Spleen (tissue), 11 donors: ENCODE results near the gene PUS7L. TPM values are rescaled to one million over a fixed set of nuclear protein-coding genes. Genes with fewer than 3 reads are reported as not detected.
"Not testable (repeated sequence)": the region's sequence is repeated elsewhere in the genome, so short reads cannot be mapped to it uniquely, and the experiment has no call there.

Source experiments
- DNase-seq: peaks from one replicate; pipeline ENCODE4 v3.0.0-alpha.2; 2020
- H3K27ac ChIP-seq, 8 donors: fragments of 200-600 bp; sonication (generic) in 7 of 8; 1 replicate in 4 of 8; 2 replicates in 4 of 8; pipeline versions ENCODE4 v1.5.0 to v1.8.0; 2016 to 2021; ENCODE audit warnings: inconsistent platforms in 4 of 8, mild to moderate bottlenecking in 4 of 8, moderate library complexity in 1 of 8
- H3K27me3 ChIP-seq, 7 donors: fragments of 200-600 bp; sonication (generic) in 6 of 7; replicated peaks in 1 of 7; 1 replicate in 4 of 7; 2 replicates in 3 of 7; pipeline versions ENCODE4 v1.5.0 to v1.8.0; 2016 to 2021; ENCODE audit warnings: inconsistent platforms in 3 of 7, mild to moderate bottlenecking in 1 of 7
- H3K36me3 ChIP-seq, 6 donors: fragments of 200-600 bp; sonication (generic) in 5 of 6; 1 replicate in 4 of 6; 2 replicates in 2 of 6; pipeline versions ENCODE4 v1.5.0 to v1.8.0; 2016 to 2021; ENCODE audit warnings: inconsistent platforms in 2 of 6
- H3K4me1 ChIP-seq, 6 donors: fragments of 200-600 bp; sonication (generic) in 5 of 6; 1 replicate in 3 of 6; 2 replicates in 3 of 6; pipeline versions ENCODE4 v1.5.0 to v1.8.0; 2016 to 2021; ENCODE audit warnings: inconsistent platforms in 3 of 6
- H3K4me3 ChIP-seq, 8 donors: fragments of 200-600 bp; sonication (generic) in 7 of 8; 1 replicate in 4 of 8; 2 replicates in 4 of 8; pipeline versions ENCODE4 v1.5.0 to v1.8.0; 2016 to 2021; ENCODE audit warnings: inconsistent platforms in 4 of 8, mild to moderate bottlenecking in 4 of 8, moderate library complexity in 2 of 8
- H3K9me3 ChIP-seq, 8 donors: fragments of 200-600 bp; sonication (generic) in 7 of 8; 1 replicate in 4 of 8; 2 replicates in 4 of 8; pipeline versions ENCODE4 v1.5.0 to v1.8.0; 2016 to 2021; ENCODE audit warnings: inconsistent platforms in 4 of 8
- POLR2A ChIP-seq, 3 donors: fragments of 450-650 bp; IDR thresholded peaks; one replicate each; pipeline ENCODE4 v1.5.1; 2017; ENCODE audit warnings: antibody characterized with exemption in 3 of 3, mild to moderate bottlenecking in 1 of 3
- POLR2AphosphoS5 ChIP-seq, 3 donors: sonication (generic); formaldehyde crosslinking; IDR thresholded peaks; one replicate each; pipeline ENCODE4 v1.5.1; 2017; ENCODE audit warnings: antibody characterized with exemption in 3 of 3
- WGBS, 5 donors: extraction: QIAGEN DNeasy Blood & Tissue Kit in 3 of 5; methylation state at CpG; one replicate each; pipeline versions ENCODE4 v1.1.5 to v1.1.7; 2013 to 2018; 5-methylcytosine and 5-hydroxymethylcytosine counted together
- intact Hi-C: fragments of 100-400 bp; cut with DNase I; formaldehyde crosslinking; loops from one replicate; pipeline ENCODE4 v1.15.0; 2023; ENCODE audit warnings: low total_unique reads
- polyA plus RNA-seq, 3 donors: library from polyadenylated mRNA; stranded (reverse); fragments of 200-250 nt; gene quantifications; one replicate each; pipeline ENCODE4 v1.2.1, GENCODE V29; 2013
- total RNA-seq, 7 donors: library from RNA; depleted of rRNA in 3 of 7; stranded (reverse); fragments of >200 nt in 3 of 7; fragmentation: NEBNext Ultra II Directional in 4 of 7; extraction: Animal tissue kit (Norgen Biotek cat#: 25700) in 4 of 7; gene quantifications; one replicate each; pipeline versions ENCODE4 v1.1.0 to v1.2.1, GENCODE V29; 2016 to 2021
- TF ChIP-seq, protein P1 (sequence below), 11 experiments: fragments of 200-600 bp in 7 of 11; fragments of 450-650 bp in 4 of 11; sonication (generic) in 4 of 11; IDR thresholded peaks in 8 of 11; conservative IDR thresholded peaks in 3 of 11; 1 replicate in 7 of 11; 2 replicates in 4 of 11; pipeline versions ENCODE4 v1.4.0 to v1.8.0; 2016 to 2021; ENCODE audit warnings: antibody characterized with exemption in 11 of 11, inconsistent platforms in 4 of 11, mild to moderate bottlenecking in 1 of 11
- donor health status: healthy with polysubstance abuse.
- donor health status: DM: no; HTN: no; CAD: no; lungs with moderate emphysema.
- donor health status: DM: no; HTN: no; CAD: no.
- donor health status: Bipolar disorder and iron deficiency.
- donor health status: healthy.
- donor health status: DM: no; HTN: no; CAD: no.
- donor health status: DM: yes; HTN: yes; CAD: no.

PUS7L gene
- total and polyA plus RNA-seq, 10 donors: 1.5 to 18.2 (median 13.8) TPM

DNA sequence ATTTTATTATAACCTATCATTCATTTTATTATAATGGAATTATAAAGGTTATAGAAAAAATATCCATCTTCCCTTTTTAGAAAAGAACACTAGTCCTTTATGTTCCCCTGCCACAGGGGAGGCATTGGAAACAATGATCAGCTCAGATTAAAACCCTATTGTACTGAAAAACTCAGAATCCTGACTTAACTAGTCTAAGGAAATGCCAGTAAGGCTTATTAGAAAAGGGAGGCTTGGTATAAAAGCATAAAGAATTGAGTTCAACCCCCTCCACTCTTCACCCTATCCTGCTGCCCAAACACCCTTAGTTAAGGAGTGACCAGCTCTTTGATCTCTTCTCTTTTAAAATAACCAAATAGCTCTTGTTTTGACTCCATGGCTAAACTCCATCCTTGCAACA, 36.0 kb downstream of the PUS7L start:
- no peak for TF ChIP-seq POLR2AphosphoS5 (IDR thresholded peaks at IDR 0.05)
- TF ChIP-seq POLR2A (IDR thresholded peaks at IDR 0.05): no peak
- TF ChIP-seq, protein P1, sequence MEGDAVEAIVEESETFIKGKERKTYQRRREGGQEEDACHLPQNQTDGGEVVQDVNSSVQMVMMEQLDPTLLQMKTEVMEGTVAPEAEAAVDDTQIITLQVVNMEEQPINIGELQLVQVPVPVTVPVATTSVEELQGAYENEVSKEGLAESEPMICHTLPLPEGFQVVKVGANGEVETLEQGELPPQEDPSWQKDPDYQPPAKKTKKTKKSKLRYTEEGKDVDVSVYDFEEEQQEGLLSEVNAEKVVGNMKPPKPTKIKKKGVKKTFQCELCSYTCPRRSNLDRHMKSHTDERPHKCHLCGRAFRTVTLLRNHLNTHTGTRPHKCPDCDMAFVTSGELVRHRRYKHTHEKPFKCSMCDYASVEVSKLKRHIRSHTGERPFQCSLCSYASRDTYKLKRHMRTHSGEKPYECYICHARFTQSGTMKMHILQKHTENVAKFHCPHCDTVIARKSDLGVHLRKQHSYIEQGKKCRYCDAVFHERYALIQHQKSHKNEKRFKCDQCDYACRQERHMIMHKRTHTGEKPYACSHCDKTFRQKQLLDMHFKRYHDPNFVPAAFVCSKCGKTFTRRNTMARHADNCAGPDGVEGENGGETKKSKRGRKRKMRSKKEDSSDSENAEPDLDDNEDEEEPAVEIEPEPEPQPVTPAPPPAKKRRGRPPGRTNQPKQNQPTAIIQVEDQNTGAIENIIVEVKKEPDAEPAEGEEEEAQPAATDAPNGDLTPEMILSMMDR (IDR thresholded peaks at IDR 0.05 in 8 of 11, conservative IDR thresholded peaks at IDR 0.05 in 3 of 11): no peak
- Histone ChIP-seq H3K27ac (no peak overlapping the region), H3K9me3 (no peaks in the 10 kb centered on the region), H3K4me1 (no peaks in the 10 kb centered on the region), H3K36me3 (peaks cover 0 to 18% (median 0%) of the 10 kb centered on the region in 6 donors), H3K27me3 (no peaks in the 10 kb centered on the region), H3K4me3 (no peak overlapping the region)
- intact Hi-C loops: no loop called here
- no peak for DNase-seq

DNA sequence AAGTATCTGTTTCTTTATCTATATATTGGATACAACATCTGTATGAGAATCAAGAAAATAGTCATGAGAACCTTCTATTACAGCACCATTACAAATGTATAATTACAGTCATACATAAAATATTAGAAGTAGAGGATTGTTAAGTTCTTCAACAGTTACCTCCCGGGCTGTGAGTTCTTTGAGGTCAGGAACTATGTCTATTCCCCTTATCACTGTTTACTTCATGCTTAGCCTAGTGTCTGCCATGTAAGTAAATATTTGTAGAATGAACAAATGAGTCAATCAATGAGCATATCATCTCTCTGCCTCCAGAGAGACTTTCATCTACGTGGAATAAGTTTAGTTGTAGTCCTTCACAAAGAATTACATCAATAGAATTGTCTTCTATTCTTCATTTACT, 47.2 kb downstream of the PUS7L start:
- no peak for DNase-seq
- 46 to 68% (median 58%) methylated on average over 2 of the region's 2 CpGs for WGBS, 5 donors
- no peaks in the 10 kb centered on the region for H3K36me3 ChIP-seq

DNA sequence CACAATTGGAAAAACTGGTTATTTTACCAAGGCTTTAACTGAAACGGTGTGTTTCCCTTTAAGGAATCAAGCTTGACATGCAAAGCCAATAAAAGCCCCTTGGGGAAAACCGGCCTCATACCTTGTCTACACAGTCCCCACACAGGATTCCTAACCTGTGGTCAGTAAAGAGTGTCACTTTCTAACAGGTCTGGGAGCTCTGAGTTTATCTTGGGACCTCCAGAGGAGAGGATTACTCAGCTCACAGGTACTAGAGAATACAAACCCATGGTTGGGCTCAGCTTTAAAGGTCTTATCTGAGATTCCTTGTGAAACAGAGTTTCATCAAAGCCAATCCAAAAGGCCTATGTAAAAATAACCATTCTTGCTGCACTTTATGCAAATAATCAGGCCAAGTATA, 54.8 kb downstream of the PUS7L start:
- H3K36me3 ChIP-seq, H3K27ac ChIP-seq, H3K4me3 ChIP-seq, DNase-seq, H3K4me1 ChIP-seq, intact Hi-C loops, H3K27me3 ChIP-seq: not testable (repeated sequence)
- WGBS, 5 donors: 40 to 75% (median 57%) methylated on average over 2 of the region's 2 CpGs
- peaks cover 0 to 23% (median 16%) of the 10 kb centered on the region in 8 donors for H3K9me3 ChIP-seq

More for the DNA sequence above, 47.2 kb downstream of the PUS7L start:
- Histone ChIP-seq H3K27ac (no peak overlapping the region), H3K4me3 (no peak overlapping the region), H3K9me3 (peaks cover 0 to 18% (median 15%) of the 10 kb centered on the region in 8 donors), H3K4me1 (no peaks in the 10 kb centered on the region), H3K27me3 (peaks cover 0 to 23% (median 0%) of the 10 kb centered on the region in 7 donors)
- intact Hi-C loops: no loop called here
- no peak for TF ChIP-seq POLR2AphosphoS5 (IDR thresholded peaks at IDR 0.05)

DNA sequence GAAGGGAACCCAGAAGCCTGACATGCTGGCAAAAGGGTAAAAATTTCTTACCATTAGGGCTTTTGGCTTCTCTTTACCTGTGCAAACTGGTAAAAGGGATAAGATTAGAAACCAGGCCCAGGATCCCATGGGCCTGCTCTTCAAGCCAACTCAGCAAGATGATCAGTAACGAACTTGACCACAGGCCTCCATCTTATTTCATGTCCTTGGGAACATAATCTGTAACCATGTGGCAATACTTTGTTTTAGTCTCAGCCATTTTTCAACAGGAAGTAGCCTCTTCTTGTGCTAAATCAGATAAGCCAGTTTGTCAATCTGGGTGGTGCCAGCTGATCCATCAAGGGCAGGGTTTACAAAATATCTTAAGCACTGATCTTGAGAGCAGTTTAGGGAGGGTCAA, 57.4 kb downstream of the PUS7L start:
- H3K4me1 ChIP-seq, H3K9me3 ChIP-seq, intact Hi-C loops, H3K36me3 ChIP-seq, DNase-seq, H3K4me3 ChIP-seq, H3K27me3 ChIP-seq, H3K27ac ChIP-seq: not testable (repeated sequence)
- WGBS, 5 donors: 54 to 72% (median 67%) methylated on average over 1 of the region's 1 CpG

DNA sequence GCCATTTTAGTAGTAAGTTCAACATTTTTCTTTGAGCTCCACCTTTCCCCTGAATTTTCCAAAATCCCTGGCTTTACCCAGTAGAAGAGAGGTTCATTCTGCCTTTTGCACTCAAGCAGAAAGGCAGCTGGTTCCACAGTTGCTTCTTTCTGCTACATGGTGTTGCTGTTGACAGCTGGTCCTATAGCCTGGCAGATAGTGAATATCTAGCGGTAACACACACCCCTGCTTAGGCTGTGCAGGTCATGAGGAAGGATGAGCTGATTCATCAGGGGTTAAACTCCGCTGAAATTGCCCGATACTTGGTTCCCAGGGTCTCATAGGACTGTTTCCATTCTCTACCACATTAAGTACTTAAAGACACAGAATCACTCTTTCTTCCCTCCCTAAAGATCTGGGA, 62.4 kb downstream of the PUS7L start:
- H3K9me3 ChIP-seq: no peaks in the 10 kb centered on the region
- no peaks in the 10 kb centered on the region for H3K27me3 ChIP-seq
- WGBS, 5 donors: 76 to 84% (median 81%) methylated on average over 3 of the region's 3 CpGs
- intact Hi-C loops: no loop called here
- DNase-seq: no peak
- no peak overlapping the region for H3K27ac ChIP-seq
- no peaks in the 10 kb centered on the region for H3K4me1 ChIP-seq
- no peaks in the 10 kb centered on the region for H3K36me3 ChIP-seq
- H3K4me3 ChIP-seq: no peak overlapping the region
- TF ChIP-seq POLR2AphosphoS5 (IDR thresholded peaks at IDR 0.05) (no peak), POLR2A (IDR thresholded peaks at IDR 0.05) (no peak)
- TF ChIP-seq, protein P1 (IDR thresholded peaks at IDR 0.05 in 8 of 11, conservative IDR thresholded peaks at IDR 0.05 in 3 of 11): no peak

DNA sequence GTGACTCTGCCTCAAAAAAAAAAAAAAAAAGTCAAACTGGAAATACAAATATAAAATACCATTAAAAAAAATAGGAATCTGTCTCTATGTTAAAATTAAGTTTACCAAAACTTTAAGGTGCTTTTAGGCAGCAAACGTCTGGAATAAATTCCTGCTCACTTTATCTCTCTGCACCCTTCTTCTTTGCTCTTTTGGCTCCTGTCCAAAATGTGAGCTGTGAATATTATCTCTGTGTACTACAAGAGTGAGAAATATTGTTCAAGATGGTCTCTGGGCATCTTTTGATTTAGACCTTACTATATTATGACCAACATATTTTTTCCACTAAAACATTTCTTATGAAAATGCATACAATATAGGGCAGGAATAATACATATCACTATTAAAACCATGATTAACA, 63.7 kb downstream of the PUS7L start:
- no peak for DNase-seq
- intact Hi-C loops: no loop called here
- Histone ChIP-seq H3K4me1 (no peaks in the 10 kb centered on the region), H3K4me3 (no peak overlapping the region), H3K27me3 (no peaks in the 10 kb centered on the region), H3K9me3 (no peaks in the 10 kb centered on the region), H3K27ac (no peak overlapping the region), H3K36me3 (no peaks in the 10 kb centered on the region)
- WGBS, 5 donors: 68 to 88% (median 73%) methylated on average over 1 of the region's 1 CpG
- TF ChIP-seq, protein P1 (IDR thresholded peaks at IDR 0.05 in 8 of 11, conservative IDR thresholded peaks at IDR 0.05 in 3 of 11): no peak
- TF ChIP-seq POLR2AphosphoS5 (IDR thresholded peaks at IDR 0.05) (no peak), POLR2A (IDR thresholded peaks at IDR 0.05) (no peak)
